ENCODE data around the gene KIAA1217. TPM values are rescaled to one million over a fixed set of nuclear protein-coding genes. Genes with fewer than 3 reads are reported as not detected.

The KIAA1217 gene
- total RNA-seq, 1 experiment from 2014 or later = 18.6 TPM

- Mint-ChIP-seq H3K9me3 (no peaks in the 10 kb centered on the region), H3K27ac (peak overlapping the region; percentile 25 to 80 (median 55); a peak in 5 of 7 replicates), H3K27me3 (ENCODE audit: low read depth) (no peaks in the 10 kb centered on the region), H3K36me3 (ENCODE audit: insufficient read depth in 1 of 3, low read depth in 3 of 3) (peaks cover 8 to 20% (median 12%) of the 10 kb centered on the region in 3 experiments), H3K4me3 (no peak overlapping the region; a peak in 1 of 5 replicates), H3K4me1 (peaks cover 45 to 50% of the 10 kb centered on the region in 2 experiments)
- no peaks in the 10 kb centered on the region for H3K27me3 ChIP-seq (ENCODE audit: insufficient read depth, low read length)
- TF ChIP-seq CTCF (conservative IDR thresholded peaks at IDR 0.05) = no peak
- no peaks in the 10 kb centered on the region for H4K20me1 ChIP-seq (ENCODE audit: control insufficient read depth, insufficient read depth, insufficient read length)
- no peaks in the 10 kb centered on the region for H3K79me2 ChIP-seq (ENCODE audit: insufficient read depth, low read length)
- H2BK20ac ChIP-seq (ENCODE audit: low read depth, low read length, poor library complexity, severe bottlenecking) = no peak overlapping the region
- H3K4me2 ChIP-seq (ENCODE audit: insufficient read depth, insufficient read length, low read length) = no peak overlapping the region
- no CpG with 5 or more reads among the region's 5 CpGs for WGBS (ENCODE audit: extremely low coverage, insufficient read length, low lambda C conversion rate)
- no peak overlapping the region for H2BK120ac ChIP-seq (ENCODE audit: low read depth, low read length, poor library complexity, severe bottlenecking)
- H4K8ac ChIP-seq (replicated peaks; ENCODE audit: insufficient read length, low read depth, low read length) = no peak overlapping the region
- H3K9ac ChIP-seq (ENCODE audit: extremely low read depth, insufficient read length, low read length) = no peak overlapping the region
- no peak overlapping the region for H4K5ac ChIP-seq (ENCODE audit: insufficient read length, low read depth, low read length)
- no peak overlapping the region for H2BK12ac ChIP-seq (ENCODE audit: insufficient read length, low read depth, low read length)
- H3K4me1 ChIP-seq (ENCODE audit: insufficient read depth, low read length) = peaks cover 12% of the 10 kb centered on the region
- no peak overlapping the region for H4K91ac ChIP-seq (ENCODE audit: insufficient read length, low read depth, low read length)
- no peak overlapping the region for H3T11ph ChIP-seq (ENCODE audit: low read length)
- no peak overlapping the region for H3K18ac ChIP-seq (ENCODE audit: insufficient read length, low read depth, low read length)
- H3K27ac ChIP-seq (ENCODE audit: insufficient read length, low read depth, low read length) = no peak overlapping the region
- H3K79me1 ChIP-seq (ENCODE audit: insufficient read depth, low read depth, low read length, poor library complexity, severe bottlenecking) = no peaks in the 10 kb centered on the region
- H2BK5ac ChIP-seq (ENCODE audit: insufficient read length, low read length) = no peak overlapping the region
- no peak overlapping the region for H3K4ac ChIP-seq (ENCODE audit: low read depth, low read length)
- H3K14ac ChIP-seq (ENCODE audit: insufficient read depth, low read length) = no peak overlapping the region
- no peak overlapping the region for H3K23ac ChIP-seq (ENCODE audit: insufficient read length, low read depth, low read length)
- no peak overlapping the region for H2AFZ ChIP-seq (ENCODE audit: low read length)
- DNase-seq = no peak
- no peaks in the 10 kb centered on the region for H3K23me2 ChIP-seq (ENCODE audit: insufficient read length, low read depth, low read length, poor library complexity, severe bottlenecking)
- H2AK5ac ChIP-seq (ENCODE audit: insufficient read length, low read length) = no peak overlapping the region
- no peaks in the 10 kb centered on the region for H3K9me3 ChIP-seq (ENCODE audit: control insufficient read depth, low read depth, low read length)
- no peak overlapping the region for H3K56ac ChIP-seq (ENCODE audit: insufficient read length, low read depth, low read length)
- H2BK15ac ChIP-seq (ENCODE audit: low read depth, low read length) = no peak overlapping the region
Observed at GRCh38 chr10:24437302-24437701, 228.4 kb downstream of the KIAA1217 start.

Measured in H9 (cell line).